NT2/D1 (cell line): ENCODE results near the gene ZNF808.

ENCODE experiments used
- DNase-seq: peaks from one replicate; pipeline ENCODE4 v3.0.0-alpha.2; 2011; ENCODE audit warnings: low read depth, low spot score
- H3K27me3 ChIP-seq: 2 replicates; pipeline ENCODE4 v1.6.0; 2011; ENCODE audit warnings: mild to moderate bottlenecking; ENCODE audit not compliant: insufficient read length, insufficient read depth
- H3K36me3 ChIP-seq: 2 replicates; pipeline ENCODE4 v1.6.1; 2011; ENCODE audit warnings: mild to moderate bottlenecking, low read length, mixed read lengths; ENCODE audit not compliant: insufficient read depth, insufficient read length
- H3K4me1 ChIP-seq: 2 replicates; pipeline ENCODE4 v1.5.1; 2011; ENCODE audit not compliant: insufficient read depth, insufficient read length
- H3K4me3 ChIP-seq: 2 replicates; pipeline ENCODE4 v1.5.1; 2011; ENCODE audit warnings: low read depth; ENCODE audit not compliant: insufficient read length
- H3K9ac ChIP-seq: 2 replicates; pipeline ENCODE4 v1.6.0; 2011; ENCODE audit warnings: low read depth; ENCODE audit not compliant: insufficient read length
- H3K9me3 ChIP-seq: 2 replicates; pipeline ENCODE4 v1.5.1; 2011; ENCODE audit warnings: mild to moderate bottlenecking, low read length; ENCODE audit not compliant: insufficient read depth
- SUZ12 ChIP-seq: IDR thresholded peaks from 2 replicates; pipeline ENCODE4 v1.6.1; 2011; ENCODE audit not compliant: insufficient read length, insufficient read depth; ENCODE audit errors: extremely low read depth

ZNF808 gene

GRCh38 chr19:52603558-52604207 lies 76.2 kb downstream of the ZNF808 start:
- Histone ChIP-seq H3K9me3 (no peaks in the 10 kb centered on the region), H3K9ac (no peak overlapping the region), H3K36me3 (peaks cover 24% of the 10 kb centered on the region), H3K4me1 (no peaks in the 10 kb centered on the region), H3K4me3 (no peak overlapping the region), H3K27me3 (no peaks in the 10 kb centered on the region)
- no peak for DNase-seq
- no peak for TF ChIP-seq SUZ12
